Gastroesophageal sphincter (tissue), 3 donors: ENCODE data around the gene LDLRAD1.
"Not testable (repeated sequence)": the region's sequence is repeated elsewhere in the genome, so short reads cannot be mapped to it uniquely, and the experiment has no call there.

Source experiments
- POLR2A ChIP-seq, 2 donors: fragments of 450-650 bp; IDR thresholded peaks; one replicate each; pipeline ENCODE4 v1.6.1; 2017; ENCODE audit warnings: antibody characterized with exemption in 2 of 2, mild to moderate bottlenecking in 2 of 2, moderate library complexity in 1 of 2
- POLR2AphosphoS5 ChIP-seq: sonication (generic); formaldehyde crosslinking; IDR thresholded peaks from one replicate; pipeline ENCODE4 v1.6.1; 2017; ENCODE audit warnings: antibody characterized with exemption
- TF ChIP-seq, protein P1 (sequence below), 4 experiments: fragments of 200-600 bp in 2 of 4; fragments of 450-650 bp in 2 of 4; sonication (generic) in 1 of 4; IDR thresholded peaks; one replicate each; pipeline ENCODE4 v1.5.1; 2017 to 2019; ENCODE audit warnings: antibody characterized with exemption in 4 of 4, mild to moderate bottlenecking in 2 of 4, moderate library complexity in 2 of 4

DNA sequence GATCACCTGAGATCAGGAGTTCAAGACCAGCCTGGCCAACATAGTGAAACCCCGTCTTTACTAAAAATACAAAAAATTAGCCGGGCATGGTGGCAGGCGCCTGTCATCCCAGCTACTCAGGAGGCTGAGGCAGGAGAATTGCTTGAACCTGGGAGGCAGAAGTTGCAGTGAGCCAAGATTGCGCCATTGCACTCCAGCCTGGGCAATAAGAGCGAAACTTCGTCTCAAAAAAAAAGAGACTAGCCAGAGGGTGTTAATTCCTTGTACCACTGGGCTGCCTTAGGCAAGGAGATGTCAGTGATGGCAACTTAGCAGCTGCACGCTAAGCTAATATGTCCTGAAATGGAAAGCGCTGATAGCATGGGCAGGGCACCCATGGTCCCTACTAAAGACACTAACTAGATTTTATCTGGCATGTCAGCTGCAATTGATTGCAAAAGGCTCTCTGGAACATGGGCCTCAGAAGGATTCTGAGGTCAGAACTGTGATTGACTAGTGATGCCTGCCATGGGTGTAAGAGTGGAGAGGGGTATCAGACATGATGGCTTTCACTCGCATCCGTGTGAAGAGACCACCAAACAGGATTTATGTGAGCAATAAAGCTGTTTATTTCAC, 1.7 kb upstream of the LDLRAD1 start:
- TF ChIP-seq, protein P1, sequence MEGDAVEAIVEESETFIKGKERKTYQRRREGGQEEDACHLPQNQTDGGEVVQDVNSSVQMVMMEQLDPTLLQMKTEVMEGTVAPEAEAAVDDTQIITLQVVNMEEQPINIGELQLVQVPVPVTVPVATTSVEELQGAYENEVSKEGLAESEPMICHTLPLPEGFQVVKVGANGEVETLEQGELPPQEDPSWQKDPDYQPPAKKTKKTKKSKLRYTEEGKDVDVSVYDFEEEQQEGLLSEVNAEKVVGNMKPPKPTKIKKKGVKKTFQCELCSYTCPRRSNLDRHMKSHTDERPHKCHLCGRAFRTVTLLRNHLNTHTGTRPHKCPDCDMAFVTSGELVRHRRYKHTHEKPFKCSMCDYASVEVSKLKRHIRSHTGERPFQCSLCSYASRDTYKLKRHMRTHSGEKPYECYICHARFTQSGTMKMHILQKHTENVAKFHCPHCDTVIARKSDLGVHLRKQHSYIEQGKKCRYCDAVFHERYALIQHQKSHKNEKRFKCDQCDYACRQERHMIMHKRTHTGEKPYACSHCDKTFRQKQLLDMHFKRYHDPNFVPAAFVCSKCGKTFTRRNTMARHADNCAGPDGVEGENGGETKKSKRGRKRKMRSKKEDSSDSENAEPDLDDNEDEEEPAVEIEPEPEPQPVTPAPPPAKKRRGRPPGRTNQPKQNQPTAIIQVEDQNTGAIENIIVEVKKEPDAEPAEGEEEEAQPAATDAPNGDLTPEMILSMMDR (IDR thresholded peaks at IDR 0.05), result not testable (repeated sequence)
- not testable (repeated sequence) for TF ChIP-seq POLR2A (IDR thresholded peaks at IDR 0.05); POLR2AphosphoS5
